ENCODE measurements around the gene DSCAM.

Gene DSCAM

DNA sequence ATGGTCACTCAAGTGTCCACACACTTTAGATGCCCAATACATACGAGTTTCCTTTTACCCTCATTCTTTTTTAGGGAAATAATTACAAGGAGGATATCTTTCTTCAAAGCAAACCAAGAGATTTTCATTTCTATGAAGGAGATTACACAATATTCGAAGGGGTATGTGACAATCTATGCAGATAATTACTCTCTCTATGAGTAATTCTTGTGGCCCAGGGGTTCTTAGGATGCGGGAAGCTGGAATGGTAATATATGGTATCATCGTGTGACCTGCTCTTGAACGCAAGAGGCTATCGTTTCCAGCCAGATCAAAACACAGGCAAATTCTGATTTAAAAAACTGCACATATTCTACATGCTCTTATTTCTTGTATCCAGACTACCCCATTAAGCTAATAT lies 14.6 kb downstream of the DSCAM start:
- TF ChIP-seq, protein P1, sequence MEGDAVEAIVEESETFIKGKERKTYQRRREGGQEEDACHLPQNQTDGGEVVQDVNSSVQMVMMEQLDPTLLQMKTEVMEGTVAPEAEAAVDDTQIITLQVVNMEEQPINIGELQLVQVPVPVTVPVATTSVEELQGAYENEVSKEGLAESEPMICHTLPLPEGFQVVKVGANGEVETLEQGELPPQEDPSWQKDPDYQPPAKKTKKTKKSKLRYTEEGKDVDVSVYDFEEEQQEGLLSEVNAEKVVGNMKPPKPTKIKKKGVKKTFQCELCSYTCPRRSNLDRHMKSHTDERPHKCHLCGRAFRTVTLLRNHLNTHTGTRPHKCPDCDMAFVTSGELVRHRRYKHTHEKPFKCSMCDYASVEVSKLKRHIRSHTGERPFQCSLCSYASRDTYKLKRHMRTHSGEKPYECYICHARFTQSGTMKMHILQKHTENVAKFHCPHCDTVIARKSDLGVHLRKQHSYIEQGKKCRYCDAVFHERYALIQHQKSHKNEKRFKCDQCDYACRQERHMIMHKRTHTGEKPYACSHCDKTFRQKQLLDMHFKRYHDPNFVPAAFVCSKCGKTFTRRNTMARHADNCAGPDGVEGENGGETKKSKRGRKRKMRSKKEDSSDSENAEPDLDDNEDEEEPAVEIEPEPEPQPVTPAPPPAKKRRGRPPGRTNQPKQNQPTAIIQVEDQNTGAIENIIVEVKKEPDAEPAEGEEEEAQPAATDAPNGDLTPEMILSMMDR (IDR thresholded peaks at IDR 0.05; ENCODE audit: extremely low read depth, insufficient read depth, missing control alignments) = no peak
- DNase-seq (ENCODE audit: low spot score) = no peak
- in situ Hi-C loops (cut with MboI; ENCODE audit: low pct_unique_long_range_greater_than_20kb, low sequenced_read_pairs, unreplicated experiment) = no loop called here

DNA sequence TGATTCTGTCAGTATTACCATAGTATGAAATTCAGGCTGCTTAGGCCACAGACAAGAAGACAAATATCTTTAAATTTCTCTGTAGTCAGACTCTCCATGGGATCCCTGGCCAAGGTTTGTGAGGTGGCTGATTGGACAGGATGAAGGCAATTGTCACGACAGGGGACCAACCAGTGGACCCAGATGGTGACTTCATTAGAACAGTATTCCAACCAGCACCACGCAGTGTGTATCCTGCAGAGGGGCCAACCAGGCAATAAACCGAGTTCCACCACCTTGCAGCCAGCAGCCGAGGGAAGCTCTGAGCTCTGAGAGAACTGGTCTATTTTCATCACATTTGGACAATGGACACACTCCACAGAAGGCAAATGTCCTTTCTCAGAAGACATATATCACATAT lies 16.1 kb downstream of the DSCAM start:
- TF ChIP-seq, protein P1 (IDR thresholded peaks at IDR 0.05; ENCODE audit: extremely low read depth, insufficient read depth, missing control alignments) = no peak
- DNase-seq (ENCODE audit: low spot score) = no peak
- in situ Hi-C loops (cut with MboI; ENCODE audit: low pct_unique_long_range_greater_than_20kb, low sequenced_read_pairs, unreplicated experiment) = no loop called here

DNA sequence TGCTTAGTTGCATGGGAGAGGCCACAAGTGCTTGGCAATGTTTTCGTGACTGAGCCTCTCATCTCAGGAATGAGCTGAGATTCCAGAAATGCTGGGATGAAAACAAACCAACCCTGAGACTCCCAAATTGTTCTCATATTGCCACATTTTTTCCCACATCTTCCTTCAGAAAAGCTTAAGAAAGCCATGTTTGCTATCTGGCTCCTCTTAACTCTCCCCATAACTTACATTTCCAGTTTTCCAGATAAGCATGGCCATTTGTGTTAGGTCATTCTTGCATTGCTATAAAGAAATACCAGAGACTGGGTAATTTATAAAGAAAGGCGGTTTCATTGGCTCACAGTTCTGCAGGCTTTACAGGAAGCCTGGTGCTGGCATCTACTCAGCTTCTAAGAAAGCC lies 17.2 kb downstream of the DSCAM start:
- TF ChIP-seq, protein P1 (IDR thresholded peaks at IDR 0.05; ENCODE audit: extremely low read depth, insufficient read depth, missing control alignments) = no peak
- in situ Hi-C loops (cut with MboI; ENCODE audit: low pct_unique_long_range_greater_than_20kb, low sequenced_read_pairs, unreplicated experiment) = no loop called here
- no peak for DNase-seq (ENCODE audit: low spot score)

DNA sequence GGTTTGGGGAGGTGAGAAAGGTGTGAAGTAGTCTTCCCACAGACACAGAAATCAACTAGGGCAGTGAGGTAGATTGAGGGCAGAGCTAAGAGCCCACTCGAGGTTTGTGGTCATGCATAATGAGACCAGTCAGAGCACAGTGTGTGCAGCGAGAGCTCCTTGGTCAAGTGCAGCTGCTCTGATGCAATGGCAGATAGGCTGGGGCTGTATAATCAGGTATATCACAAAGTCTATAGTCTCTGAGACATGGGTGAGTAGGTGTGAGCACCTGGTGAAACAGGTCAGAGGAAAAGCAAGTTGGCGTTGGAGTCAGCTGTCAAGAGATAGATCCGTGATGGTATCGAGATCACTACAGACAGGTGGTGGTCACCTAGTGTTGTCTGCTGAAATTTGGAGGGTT lies 17.6 kb downstream of the DSCAM start:
- in situ Hi-C loops (cut with MboI; ENCODE audit: low pct_unique_long_range_greater_than_20kb, low sequenced_read_pairs, unreplicated experiment) = no loop called here
- DNase-seq (ENCODE audit: low spot score) = no peak
- TF ChIP-seq, protein P1 (IDR thresholded peaks at IDR 0.05; ENCODE audit: extremely low read depth, insufficient read depth, missing control alignments) = no peak

DNA sequence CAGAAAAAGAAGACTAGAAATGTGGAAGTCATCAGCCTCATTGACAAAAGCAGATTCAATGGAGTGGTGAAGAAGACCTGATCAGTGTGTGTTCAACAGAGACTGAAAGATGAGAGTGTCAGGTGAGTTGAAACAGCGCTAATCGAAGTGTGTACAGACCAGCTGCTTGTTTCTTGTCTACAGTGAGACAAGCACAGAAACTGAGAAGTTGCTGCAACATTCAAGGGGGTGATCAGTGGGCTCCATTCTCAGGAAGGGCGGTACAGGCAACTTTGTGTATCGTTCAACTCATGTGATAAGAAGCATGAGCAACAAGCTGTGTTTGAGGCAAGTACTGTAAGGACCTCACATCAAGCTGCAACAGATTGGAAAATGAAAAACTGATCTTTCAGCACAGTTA lies 19.4 kb downstream of the DSCAM start:
- TF ChIP-seq, protein P1 (IDR thresholded peaks at IDR 0.05; ENCODE audit: extremely low read depth, insufficient read depth, missing control alignments) = no peak
- in situ Hi-C loops (cut with MboI; ENCODE audit: low pct_unique_long_range_greater_than_20kb, low sequenced_read_pairs, unreplicated experiment) = no loop called here
- no peak for DNase-seq (ENCODE audit: low spot score)

DNA sequence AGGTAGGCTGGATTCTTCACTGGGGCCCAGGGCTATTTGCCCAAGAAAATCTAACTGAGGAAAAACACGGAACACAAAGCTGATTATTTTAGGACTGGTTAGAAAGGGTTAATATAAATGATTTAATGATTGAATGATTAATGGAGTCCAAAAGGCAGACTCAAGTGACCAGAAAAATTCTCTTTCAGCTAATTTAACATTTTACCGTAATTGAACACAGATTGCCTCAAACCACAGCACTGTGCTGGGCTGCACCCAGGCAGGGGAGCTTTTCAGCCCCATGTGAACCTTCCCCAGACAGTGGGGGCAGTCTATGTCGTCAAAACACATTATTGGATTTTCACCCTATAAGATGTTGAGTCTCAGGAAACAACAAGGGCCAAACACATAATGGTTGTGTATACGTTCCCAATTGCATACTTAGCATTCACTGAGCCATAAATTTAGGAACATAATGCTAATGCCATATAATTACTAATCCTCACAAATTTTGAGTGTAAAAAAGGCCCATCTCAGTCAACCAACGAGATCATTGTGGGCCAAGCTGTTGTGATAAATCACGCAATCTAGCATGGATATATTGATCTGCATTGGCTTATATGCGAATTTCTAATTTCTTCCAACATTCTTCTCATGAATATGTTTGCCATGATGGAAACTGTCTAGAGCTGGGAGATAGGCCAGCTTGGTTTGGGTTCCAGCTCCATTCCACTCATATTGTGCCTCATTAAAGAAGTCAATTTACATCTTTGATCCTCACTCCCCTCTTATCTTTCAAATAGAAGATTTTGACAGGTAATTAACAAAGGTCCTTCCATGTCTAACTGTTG lies 27.7 kb downstream of the DSCAM start:
- no peak for DNase-seq (ENCODE audit: low spot score)
- in situ Hi-C loops (cut with MboI; ENCODE audit: low pct_unique_long_range_greater_than_20kb, low sequenced_read_pairs, unreplicated experiment) = no loop called here
- TF ChIP-seq, protein P1 (IDR thresholded peaks at IDR 0.05; ENCODE audit: extremely low read depth, insufficient read depth, missing control alignments) = no peak

Measured in GM13977 (cell line).